ENCODE data around the gene ATP1A4.

Gene ATP1A4

DNA sequence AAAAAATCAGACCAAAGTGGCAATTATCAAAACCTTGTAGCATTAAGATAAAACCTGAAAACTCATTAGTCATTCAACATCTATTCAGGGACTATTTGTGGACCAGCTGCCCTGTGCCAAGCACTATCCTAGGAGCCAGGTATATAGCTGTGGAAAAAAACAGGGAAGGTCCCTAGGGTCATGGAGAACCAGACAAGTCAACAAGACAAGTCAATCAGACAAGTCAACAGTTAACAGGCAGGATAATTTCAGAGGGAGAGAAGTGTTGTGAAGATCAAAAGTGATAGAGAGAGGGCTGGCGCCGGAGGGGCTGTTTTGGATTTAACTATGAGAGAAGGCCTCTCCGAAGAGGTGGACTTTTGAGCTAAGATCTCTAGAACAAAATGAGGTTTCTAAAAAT, 3.3 kb upstream of the ATP1A4 start:
- no peak for DNase-seq

DNA sequence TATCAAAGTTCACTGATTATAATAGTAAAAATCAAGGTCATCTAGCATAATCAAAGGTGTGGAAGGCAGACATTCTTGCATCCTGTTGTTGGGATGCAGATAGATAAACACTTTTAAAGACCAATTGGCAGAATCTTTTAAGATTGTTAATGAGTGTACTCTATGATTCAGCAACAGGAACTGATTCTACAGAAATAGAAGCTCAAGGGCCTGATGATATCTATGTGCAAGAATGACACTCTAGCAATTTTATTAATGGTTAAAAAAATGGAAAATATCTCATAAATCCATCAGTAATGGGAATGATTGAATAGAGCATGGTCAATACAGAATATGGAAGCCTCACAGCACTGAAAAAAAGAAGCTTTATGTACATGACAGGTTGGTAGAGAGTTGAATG, 2.2 kb upstream of the ATP1A4 start:
- DNase-seq, result no peak

- no peak for DNase-seq
Observed at GRCh38 chr1:160149716-160150115, 1.7 kb upstream of the ATP1A4 start.

DNA sequence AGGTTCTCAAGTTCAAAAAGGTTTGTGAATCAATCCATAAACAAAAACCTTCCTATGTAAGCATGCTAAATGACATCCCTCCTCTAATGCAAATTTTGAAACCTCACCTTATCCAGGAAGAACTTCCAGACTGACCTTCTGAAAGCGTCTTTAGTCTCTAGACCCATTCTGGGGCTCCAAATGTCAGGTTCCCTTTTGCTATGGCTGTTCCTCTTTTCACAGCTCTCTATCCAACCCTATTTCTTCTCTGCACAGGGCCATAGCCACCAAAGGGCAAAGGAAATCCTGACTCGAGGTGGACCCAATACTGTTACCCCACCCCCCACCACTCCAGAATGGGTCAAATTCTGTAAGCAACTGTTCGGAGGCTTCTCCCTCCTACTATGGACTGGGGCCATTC, 3.4 kb downstream of the ATP1A4 start:
- DNase-seq, result no peak

DNA sequence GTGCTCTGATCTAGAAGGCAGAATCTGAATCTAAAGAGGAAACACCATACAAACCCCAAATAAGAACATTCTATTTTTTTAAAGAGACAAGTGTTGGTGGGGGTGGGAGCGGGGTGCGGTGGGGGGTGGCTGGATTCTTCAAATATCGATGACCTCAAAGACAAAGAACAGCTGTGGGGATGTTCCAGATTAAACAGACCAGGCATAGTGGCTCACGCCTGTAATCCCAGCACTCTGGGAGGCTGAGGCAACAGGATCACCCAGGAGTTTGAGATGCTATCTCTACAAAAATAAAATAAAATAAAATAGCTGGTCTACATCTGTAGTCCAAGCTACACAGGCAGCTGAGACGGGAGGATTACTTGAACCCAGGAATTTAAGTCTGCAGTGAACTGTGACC, 5.0 kb downstream of the ATP1A4 start:
- no peak for DNase-seq

- DNase-seq, result no peak
Observed at GRCh38 chr1:160157174-160157573, 5.8 kb downstream of the ATP1A4 start.

DNA sequence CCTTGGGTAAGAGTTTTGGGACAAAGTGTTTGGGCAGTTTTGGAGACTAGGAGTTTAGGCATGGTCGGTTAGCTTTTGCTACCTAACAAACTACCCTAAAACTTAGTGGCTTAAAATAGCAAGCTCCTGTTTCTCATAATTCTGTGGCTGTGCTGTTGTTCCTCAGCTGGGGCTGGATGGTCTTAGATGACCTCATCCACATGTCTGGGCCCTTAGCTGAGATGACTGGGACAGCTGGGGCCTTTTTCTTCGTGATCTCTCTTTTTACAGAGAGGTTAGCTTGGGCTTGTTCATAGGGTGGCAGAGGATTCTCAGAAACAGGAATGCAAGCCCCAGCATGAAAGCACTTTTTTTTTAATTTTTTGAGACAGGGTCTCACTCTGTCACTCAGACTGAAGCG, 6.6 kb downstream of the ATP1A4 start:
- no peak for DNase-seq

- no peak for DNase-seq
Observed at GRCh38 chr1:160158534-160158933, 7.1 kb downstream of the ATP1A4 start.

DNA sequence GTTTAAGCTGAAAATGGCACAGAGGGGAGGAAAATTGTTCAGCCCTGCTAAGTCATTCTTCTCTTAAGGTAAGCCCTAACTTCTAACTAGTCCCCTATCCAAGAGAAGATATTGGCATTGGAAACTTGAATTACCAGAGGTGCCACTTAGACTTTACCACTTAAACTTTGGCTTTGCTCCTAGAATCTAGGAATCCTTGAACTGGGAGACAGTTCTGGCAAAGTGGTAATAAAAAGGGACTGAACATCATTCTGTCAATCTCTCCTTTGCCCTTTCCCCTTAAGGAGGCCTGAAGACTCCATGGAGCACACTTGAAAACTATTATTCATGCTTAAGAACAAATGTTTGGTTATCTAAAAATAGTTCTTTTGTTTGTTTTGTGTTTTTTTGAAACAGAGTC, 8.4 kb downstream of the ATP1A4 start:
- DNase-seq, result no peak

DNA sequence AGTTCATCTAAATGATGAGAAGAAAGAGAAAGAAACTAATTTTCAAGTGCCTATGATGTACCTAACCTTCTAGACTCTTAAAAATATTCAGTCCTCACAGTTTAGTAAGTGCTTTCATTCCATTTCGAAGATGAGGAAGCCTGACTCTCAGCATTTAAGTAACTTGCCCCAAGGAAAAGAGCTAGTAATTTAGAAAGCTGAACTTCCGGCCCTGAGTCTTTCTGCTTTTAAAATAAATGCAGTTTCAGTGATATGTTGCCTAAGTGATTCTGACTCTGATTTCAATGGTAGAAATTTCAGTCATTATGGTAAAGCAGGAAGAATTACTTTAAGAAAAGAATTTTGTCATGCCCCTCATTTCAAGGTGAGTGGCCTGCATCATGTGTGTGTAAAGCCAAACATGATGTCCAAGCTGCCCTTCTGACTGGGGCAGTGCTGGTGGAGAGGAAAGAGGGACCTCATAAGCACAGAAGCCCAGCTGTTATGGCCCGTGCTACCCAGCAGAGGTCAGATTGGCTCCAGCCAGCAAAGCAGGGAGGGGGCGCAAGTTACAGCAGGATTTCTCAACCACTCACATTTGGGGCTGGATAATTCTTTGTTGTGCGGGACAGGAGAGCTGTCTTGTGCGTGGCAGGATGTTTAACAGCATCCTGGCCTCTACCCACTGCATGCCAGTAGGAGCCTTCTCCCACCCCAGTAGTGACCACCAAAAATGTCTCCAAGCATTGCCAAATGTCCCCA, 10.7 kb downstream of the ATP1A4 start:
- peak; percentile 36 for DNase-seq

- no peak for DNase-seq
Observed at GRCh38 chr1:160162931-160163330, 11.5 kb downstream of the ATP1A4 start.

DNA sequence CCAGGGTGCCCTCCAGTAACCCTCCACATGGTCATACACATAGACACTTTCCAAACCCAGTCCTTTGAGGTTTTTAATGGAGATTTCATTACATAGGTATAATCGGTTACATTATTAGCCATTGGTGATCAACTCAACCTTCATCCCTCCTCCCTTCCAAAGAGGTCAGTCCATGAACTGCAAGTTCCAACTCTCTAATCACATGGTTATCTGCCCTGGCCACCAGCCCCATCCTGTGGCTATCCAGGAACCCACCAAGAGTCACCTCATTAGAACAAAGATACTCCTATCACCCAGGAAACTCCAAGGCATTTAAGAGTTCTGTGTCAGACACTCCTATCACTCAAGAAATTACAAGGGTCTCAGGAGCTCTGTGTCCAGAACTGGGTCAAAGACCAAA, 12.2 kb downstream of the ATP1A4 start:
- no peak for DNase-seq

- no peak for DNase-seq
Observed at GRCh38 chr1:160164121-160164520, 12.7 kb downstream of the ATP1A4 start.

- no peak for DNase-seq
Observed at GRCh38 chr1:160166166-160166868, 14.9 kb downstream of the ATP1A4 start.

DNA sequence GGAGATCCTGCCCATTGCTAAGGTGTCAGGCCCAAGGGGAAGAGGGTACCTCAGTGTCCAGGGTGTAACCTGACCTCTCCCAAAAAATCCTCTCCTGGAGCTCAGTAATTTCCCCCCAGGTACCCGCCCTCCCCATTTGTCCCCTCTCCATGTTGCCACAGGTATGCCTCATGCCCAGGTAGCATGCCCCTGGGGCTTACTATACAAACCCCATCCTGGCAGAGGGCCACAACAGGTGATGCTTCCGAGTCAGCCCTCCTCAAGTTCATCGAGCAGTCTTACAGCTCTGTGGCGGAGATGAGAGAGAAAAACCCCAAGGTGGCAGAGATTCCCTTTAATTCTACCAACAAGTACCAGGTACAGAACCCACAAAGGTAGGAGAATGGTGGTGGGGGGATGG, 15.7 kb downstream of the ATP1A4 start:
- no peak for DNase-seq

GRCh38 chr1:160167580-160167979, 16.2 kb downstream of the ATP1A4 start:
- DNase-seq, result no peak

DNA sequence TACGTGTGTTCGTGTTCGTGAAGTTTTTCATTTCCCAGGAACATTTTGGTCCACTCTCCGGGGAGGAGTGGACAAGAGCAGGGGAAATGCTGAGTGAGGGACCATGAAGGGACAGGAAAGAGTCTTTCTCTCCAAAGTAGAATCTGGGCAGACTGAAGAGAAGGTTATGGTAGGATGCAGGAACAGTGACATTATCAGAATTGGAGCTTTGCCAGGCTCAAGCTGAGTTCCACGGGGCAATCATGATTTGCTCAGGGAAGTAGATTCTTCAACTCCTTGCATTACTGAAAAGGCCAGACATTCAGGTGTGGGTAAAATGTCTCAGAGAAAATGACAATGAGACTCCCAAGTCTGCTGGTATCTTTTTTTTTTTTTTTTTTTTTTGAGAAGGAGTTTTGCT, 16.6 kb downstream of the ATP1A4 start:
- no peak for DNase-seq

DNA sequence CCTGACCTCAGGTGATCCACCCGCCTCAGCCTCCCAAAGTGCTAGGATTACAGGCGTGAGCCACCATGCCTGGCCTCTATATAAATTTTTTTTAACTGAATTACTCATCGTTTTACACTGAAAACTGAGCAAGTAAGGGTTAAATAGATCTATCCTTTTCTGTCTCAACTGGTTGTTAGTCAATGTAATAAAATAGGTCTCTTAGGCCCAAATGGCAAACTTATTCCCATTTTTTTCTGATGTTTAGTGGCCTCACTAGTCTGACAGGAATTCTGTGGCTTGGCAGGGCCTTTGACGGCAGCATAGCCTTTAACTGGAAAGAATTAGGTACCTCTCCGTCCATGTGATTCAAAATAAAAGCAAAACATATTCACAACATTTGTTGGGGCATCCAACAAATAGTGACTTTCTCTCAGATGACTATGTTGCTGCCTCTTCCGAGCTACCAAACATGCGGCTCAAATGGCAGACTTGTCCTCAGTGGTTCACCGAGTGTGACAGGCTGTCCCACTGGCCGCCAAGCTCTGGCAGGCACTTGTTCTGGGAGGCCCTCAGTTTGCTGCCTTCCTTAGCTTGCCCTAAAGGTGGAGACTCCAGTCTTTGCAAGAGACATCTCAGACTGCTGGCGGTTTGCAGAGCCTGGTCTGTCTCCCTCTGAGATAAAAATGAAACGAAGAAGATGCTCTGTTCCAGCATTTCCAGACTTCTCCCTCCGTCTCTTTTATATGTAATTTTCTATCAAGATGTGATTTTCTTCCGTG, 17.4 kb downstream of the ATP1A4 start:
- DNase-seq, result peak; percentile 67

GRCh38 chr1:160169553-160170399, 18.4 kb downstream of the ATP1A4 start:
- DNase-seq, result peak; percentile 81

DNA sequence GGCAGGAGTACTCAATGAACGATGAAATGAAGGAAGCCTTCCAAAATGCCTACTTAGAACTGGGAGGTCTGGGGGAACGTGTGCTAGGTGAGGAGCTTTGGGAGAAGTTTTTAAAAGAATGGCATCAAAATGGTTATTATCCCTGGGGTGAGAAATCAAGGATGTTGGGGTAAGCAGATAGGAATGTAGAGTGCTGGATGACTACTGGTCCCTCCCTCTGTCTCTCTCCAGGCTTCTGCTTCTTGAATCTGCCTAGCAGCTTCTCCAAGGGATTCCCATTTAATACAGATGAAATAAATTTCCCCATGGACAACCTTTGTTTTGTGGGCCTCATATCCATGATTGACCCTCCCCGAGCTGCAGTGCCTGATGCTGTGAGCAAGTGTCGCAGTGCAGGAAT, 20.0 kb downstream of the ATP1A4 start:
- no peak for DNase-seq

GRCh38 chr1:160171980-160172379, 20.6 kb downstream of the ATP1A4 start:
- DNase-seq, result no peak

GRCh38 chr1:160177231-160177630, 25.8 kb downstream of the ATP1A4 start:
- DNase-seq, result no peak

- no peak for DNase-seq
Observed at GRCh38 chr1:160177667-160178066, 26.3 kb downstream of the ATP1A4 start.

Measured in retina (tissue), 1 donor.